ENCODE results near the gene HSPH1. TPM values are rescaled to one million over a fixed set of nuclear protein-coding genes. Genes with fewer than 3 reads are reported as not detected.

HSPH1 gene
- 59.6 and 70.5 TPM in 2 replicates for total RNA-seq (2014; rRNA removed; shearing (Covaris generic))

DNA sequence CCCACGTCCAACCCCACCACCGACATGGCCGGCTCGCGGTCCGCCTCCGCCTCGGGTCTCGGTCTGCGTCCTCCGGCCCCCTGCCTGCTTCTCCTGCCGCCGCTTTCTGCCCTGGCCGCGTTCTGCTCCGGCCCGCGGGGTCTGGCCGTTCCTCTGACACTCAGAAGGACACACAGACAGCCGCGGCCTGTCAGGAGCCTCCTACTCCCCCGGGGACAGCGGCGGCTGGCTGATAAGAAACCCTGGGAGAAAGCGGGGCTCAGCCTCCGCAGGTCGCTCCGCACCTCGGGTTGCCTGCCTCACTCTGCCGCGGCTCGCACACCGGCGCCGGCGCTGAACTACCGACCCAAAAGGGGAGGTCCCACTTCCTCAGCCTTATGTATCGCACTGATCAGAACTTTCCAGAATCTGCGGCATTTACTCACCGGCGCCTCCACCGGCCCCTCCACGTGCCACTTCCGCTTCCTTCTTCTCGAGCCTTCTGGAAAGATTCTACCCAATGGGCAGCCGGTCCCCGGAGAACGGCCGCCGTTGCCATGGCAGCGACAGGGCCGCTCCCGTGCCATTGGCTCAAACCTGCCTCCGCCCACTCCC is at the start of gene HSPH1:
TSS of gene HSPH1 (minus strand) at position 348 of the 594 bp plus-strand sequence. CDS start at position 26, 322 bp downstream.

GRCh38 chr13:31199849-31200636 is 38.3 kb upstream of the HSPH1 start, which contains the start of gene B3GLCT:
Gene B3GLCT, plus strand, starts transcription at chr13:31199975. Its CDS starts 110 bp downstream, at chr13:31200085.

Other genes with a start within 250 kb of the HSPH1 start
- gene TEX26, start 229.2 kb downstream of the HSPH1 start, total RNA-seq (2014; rRNA removed; shearing (Covaris generic)) = not detected in 2 replicates
- gene B3GLCT, start 38.1 kb upstream of the HSPH1 start, total RNA-seq (2014; rRNA removed; shearing (Covaris generic)) = 5.7 and 6.1 TPM in 2 replicates

All from A375 (cell line).